Fibroblast of lung (primary cell): ENCODE measurements around the gene KCNH1.

Experiments
- EZH2 ChIP-seq: IDR thresholded peaks from 2 replicates; pipeline ENCODE4 v1.5.1; 2012; ENCODE audit warnings: low read length, control low read depth, mild to moderate bottlenecking; ENCODE audit errors: missing control alignments
- TF ChIP-seq, protein P1 (sequence below), 2 donors: IDR thresholded peaks in 1 of 2; conservative IDR thresholded peaks in 1 of 2; 1 replicate in 1 of 2; 2 replicates in 1 of 2; pipeline ENCODE4 v1.5.1; 2011 to 2012; ENCODE audit warnings: low read length in 2 of 2, control low read depth in 1 of 2, inconsistent platforms in 1 of 2, low read depth in 1 of 2, mild to moderate bottlenecking in 1 of 2

DNA sequence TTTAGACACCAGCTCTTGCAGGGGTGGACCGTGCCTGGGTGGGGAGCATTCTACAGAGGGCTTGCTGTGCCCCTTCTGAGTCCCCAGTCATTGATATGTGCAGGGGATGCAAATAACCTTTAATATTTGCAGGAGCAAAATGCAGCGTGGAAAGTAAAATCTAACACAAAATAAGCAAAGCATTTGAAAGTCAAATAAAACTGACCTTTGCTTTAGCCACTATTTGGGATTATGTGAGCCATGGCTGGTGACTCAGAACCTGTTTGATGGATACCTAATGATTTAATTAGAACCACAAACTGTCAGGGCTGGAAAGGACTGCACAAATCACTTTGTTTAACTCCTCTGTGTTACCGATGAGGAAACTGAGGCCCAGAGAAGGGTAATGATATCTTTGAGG is 427.7 kb downstream of the KCNH1 start:
- TF ChIP-seq, protein P1, sequence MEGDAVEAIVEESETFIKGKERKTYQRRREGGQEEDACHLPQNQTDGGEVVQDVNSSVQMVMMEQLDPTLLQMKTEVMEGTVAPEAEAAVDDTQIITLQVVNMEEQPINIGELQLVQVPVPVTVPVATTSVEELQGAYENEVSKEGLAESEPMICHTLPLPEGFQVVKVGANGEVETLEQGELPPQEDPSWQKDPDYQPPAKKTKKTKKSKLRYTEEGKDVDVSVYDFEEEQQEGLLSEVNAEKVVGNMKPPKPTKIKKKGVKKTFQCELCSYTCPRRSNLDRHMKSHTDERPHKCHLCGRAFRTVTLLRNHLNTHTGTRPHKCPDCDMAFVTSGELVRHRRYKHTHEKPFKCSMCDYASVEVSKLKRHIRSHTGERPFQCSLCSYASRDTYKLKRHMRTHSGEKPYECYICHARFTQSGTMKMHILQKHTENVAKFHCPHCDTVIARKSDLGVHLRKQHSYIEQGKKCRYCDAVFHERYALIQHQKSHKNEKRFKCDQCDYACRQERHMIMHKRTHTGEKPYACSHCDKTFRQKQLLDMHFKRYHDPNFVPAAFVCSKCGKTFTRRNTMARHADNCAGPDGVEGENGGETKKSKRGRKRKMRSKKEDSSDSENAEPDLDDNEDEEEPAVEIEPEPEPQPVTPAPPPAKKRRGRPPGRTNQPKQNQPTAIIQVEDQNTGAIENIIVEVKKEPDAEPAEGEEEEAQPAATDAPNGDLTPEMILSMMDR (conservative IDR thresholded peaks at IDR 0.05 in 1 of 2, IDR thresholded peaks at IDR 0.05 in 1 of 2; ENCODE audit: low read depth in 1 of 2, low read length in 2 of 2), result no peak
- TF ChIP-seq EZH2, result no peak
